ENCODE results near the gene CBX8.
A peak's percentile ranks its signal among the peaks of the same experiment; 100 is the strongest.

Gene CBX8

DNA sequence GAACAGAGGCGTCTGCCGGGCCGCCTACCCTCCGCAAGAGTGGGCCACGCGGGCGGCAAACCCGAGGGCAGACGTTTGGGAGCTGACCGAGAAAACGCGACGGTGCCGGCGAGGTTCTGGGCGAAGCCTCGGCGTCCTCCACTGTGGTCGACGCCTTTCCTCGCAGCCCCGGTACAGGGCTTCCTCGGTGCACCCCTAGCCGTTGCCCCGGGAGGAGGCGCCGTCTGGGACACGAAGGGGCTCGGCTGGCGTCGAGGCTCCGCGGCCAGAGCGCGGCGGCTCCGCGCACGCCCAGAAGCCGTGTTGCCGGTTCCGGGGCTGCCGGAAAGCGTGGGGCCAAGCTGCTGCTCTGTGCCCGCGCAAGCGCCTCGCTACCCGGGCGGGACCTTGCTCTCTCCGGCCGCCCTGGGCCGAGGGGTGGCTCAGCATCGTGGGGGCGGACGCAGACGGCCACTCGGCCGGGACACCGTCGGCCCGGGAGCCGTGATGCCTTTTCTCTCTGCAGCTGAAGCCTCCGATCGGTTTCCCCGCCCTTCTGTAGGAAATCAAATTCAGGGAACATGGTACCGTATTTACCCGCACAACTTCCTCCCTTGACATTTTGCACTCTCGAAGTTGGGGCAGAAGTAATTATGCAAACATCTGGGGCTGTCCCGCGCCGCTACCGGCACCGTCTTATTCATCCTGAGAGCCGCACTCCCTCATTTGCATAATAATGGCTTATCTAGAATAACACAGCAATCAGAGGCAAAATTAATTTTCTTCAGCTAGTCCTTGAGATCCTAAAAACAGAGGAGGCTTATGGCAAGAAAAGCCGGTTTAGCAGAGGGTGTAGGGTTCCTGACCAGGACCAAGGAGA, 7.3 kb upstream of the CBX8 start:
- peak; percentile 62 for DNase-seq

GRCh38 chr17:79803421-79803996, 6.6 kb upstream of the CBX8 start:
- no peak for DNase-seq

DNA sequence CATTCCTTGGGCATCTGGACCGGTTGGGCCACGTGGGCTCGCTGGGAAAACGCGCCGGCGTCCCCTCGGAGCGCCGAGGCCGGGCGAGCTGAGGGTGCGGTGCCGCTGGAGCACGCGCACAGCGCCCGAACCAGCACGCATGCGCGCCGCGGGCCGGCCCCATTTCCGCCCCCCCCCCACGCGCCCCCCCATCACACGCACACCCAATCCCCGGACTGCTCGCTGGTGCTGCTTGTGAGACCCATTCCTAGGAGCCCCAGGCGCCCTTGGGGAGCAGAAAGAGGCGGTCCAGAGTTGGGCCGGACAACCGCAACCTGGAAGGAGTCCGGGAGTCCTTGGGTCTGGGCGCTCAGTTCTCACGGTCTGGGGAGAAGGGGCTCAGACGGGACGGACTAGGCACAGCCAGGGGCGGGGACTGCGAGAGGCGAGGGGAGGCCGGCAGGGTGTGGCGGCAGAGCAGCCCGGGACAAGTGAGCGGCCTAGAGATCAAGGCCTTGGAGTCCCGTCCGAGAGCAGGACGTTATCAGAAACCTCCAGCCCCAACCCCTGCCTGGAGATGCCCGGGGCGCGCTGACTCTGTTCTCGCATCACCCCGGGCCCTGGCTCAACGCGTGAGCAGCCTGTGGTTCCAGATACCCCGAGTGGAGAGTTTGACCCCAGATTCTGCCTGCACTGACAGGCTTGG, 6.0 kb upstream of the CBX8 start:
- no peak for DNase-seq

DNA sequence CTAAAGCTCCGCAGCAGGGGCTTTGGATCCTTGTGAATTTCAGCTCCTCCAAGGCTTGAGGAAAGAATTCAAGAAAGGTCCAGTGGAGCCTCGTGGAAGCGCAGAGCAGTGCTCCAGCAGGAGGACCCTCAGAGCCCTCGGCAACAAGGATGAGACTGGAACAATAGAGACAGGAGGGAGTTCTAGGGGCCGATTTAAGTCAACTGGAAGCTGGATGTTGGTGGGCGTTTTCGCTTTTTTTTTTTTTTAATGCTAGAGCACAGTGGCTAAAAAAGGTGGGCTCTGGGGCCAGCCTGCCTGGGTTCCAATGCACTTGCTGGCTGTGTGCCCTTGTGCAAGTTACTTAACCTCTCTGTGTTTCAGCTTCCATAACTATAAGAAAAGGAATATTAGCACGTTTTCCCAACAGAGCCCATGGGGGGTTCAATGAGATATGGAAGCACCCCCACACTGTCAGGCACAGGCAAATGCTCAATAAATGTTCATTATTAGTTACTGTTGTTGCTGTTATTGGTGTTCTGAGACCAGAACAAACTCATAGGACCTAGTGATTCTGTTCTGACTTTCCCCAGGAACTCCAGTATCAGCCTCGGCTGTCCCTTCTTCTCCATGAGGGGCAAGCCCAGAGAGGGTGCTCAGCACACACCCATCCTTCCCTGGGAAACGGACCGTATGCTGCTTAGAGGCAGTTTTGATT, 5.3 kb upstream of the CBX8 start:
- DNase-seq = no peak

- no peak for DNase-seq
Measured at GRCh38 chr17:79801156-79802038, 4.5 kb upstream of the CBX8 start.

DNA sequence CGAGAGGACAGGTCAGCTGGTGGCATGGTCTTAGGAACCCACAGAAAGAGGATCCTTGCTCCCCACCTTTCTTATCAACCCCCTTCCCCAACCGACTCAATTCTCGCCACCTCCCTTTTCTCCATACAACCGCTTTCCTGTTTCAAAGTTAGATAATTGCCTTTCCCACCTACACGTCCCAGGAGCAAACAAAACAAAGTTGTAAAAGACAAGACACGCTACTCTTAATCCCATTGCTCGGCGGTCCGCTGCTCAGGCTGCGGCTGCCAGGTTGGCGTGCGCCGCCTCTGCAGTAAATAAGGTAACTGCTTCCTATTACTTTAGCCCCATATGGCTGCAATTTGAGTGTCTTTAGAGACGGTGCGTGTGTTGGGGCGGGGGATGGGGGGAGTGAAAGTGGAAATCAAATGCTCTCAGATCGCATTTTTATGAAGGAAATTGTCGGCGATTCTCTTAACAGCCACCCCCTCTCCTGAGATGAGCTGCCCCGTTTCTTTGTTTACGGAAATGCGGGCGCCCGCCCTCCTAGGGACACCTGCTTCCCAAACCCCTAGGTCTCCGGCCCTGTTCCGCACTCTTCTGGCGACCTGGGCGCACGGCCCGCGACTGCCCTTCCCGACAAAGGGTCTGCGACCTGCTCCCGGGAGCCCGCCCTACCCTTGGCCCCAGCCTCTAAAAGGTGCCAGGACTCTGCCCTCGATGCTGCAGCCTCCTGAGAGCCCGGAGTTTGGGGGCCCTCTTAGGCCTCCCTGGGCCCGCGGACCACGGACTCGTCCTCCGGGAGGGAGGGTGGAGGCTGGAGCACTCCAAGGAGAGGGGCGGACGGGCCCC, 3.7 kb upstream of the CBX8 start:
- peak; percentile 40 for DNase-seq

GRCh38 chr17:79799538-79800324, 2.9 kb upstream of the CBX8 start:
- no peak for DNase-seq

GRCh38 chr17:79799174-79799537, 2.3 kb upstream of the CBX8 start:
- no peak for DNase-seq

- peak; percentile 21 for DNase-seq
Measured at GRCh38 chr17:79798299-79799173, 1.7 kb upstream of the CBX8 start.

DNA sequence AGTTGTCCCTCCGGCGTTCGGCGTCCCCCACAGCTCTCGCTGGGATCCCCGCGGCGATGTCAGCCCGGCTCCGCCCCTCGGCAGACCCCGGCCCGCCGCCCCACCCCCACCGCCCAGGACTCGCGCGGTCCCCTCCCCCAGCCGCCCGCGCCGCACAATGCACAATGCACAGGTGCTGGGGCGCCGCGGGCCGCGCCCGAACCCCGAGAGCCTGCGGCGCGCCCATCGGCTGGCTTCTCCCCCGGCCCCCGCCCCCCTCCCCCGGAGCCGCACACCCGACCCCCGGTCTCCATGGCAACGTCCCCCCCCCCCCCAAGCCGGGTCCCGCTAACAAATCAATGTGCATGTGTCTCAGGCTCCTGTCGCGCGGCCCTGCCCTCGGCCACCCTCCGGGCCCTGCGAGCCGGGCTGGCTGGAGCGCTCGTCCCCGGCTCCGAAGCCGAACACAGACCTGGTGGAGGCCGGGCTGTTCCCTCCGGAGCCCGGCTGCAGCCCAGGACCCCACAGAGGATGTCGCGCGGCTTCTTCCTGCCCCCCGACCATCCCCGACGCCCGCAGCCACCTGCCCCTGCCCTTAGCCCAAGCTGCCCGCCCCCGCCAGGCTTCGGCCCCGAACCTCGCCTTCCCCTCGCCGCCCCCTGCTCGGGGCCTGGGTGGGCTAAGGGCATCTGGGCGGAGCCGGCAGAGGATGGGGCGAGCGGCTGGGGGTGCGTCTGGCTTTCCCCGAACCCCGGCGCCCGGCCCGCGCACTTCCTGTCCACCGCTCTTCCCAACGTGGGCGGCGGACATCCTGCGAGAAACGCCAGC, 818 bp upstream of the CBX8 start:
- DNase-seq = peak; percentile 22

DNA sequence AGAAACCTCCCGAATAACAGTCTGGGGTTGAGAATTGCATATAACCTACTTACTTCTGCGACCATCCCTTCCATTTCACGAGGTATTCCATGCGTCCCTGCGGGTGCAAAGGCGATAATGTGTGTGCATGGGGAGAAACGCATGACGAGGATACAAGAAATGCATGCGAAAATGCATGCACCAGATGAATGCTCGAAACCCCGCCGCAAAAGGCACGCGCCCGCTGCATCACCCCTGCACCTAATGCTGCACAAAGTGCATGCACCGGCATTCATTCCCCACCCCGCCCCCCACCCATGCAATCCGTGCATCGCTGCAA, 474 bp downstream of the CBX8 start:
- no peak for DNase-seq

- no peak for DNase-seq
Measured at GRCh38 chr17:79795795-79796443, 958 bp downstream of the CBX8 start.

GRCh38 chr17:79794659-79795511, 2.0 kb downstream of the CBX8 start:
- DNase-seq = no peak

GRCh38 chr17:79793924-79794304, 3.0 kb downstream of the CBX8 start:
- DNase-seq = no peak

DNA sequence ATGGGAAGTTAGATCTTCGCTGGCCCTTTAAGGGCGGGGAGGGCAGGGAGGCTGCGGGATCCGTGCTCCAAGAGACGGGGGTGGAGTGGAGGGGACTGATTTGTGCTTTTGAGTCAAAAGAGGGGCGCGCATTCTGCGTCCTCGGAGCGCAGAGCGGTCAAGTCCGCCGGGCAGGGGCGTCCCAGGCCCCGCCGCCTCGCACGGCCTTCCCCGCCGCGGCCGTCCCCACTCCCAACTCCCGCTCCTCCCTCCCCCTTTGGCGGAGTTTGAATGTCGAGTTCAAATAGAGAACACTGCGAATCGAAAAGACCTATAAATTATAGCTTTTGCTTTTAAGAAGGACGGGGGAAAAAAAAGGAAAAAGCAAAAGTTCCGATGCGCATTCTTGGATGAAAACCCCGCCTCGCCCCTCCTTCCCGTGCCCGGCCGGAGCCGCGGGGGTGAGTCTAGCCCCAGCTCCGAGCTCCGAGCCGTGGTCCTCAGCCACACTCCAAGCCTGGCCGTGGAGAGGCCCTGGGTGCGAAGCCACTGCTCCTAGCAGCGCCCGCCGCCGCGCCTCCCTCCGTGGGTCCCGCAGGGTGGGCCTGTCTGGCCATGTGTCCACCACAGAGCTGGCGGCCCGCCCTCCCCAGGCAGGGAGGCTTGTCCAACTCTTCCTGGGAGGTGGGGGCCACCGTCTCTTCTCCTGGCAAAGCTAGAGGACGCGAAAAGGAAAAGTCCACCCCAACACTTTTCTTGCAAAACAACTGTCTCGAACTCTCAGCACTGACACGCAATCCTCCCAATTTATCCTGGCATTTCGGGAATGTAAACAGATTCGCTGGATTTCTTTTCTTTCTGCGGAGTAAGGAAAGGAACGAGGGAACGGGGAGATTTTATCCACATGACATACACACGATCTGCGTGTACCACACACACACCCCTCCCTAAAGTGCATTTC, 3.6 kb downstream of the CBX8 start:
- no peak for DNase-seq

DNA sequence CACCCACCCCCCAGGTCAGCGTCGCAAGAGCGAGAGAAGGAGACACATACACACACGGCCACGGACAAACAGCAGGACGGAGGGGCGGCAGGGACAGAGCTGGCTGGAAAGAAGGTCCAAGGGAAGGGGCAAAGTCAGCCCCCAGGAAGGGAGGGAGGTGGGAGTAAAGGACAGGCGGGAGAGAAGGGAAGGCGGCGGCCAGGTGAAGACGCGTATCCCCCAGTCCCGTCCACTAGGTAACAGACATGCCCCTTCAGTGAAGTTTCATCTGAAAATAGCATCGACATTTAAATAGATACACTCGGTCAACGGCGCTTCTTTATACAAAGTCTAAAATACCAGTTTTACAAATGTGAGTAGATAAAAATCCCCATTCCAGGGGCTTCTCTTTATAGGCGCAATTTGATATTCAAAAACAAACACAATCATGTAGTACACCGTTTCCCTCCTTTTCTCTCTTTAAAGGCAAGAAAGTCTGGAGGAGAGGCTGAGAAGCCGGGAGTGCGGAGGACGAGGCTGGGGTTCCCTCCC, 4.5 kb downstream of the CBX8 start:
- DNase-seq = no peak

Measured in activated CD8-positive, alpha-beta memory T cell treated with anti-CD3 and anti-CD28 coated beads, Interleukin-2, amount 50 U/mL, for 4 hours (primary cell).